Stimulated activated CD8-positive, alpha-beta memory T cell treated with anti-CD3 and anti-CD28 coated beads, Interleukin-15, amount 100 ng/mL, for 48 hours (primary cell): Measurements from ENCODE around the gene CD82.
A peak's percentile ranks its signal among the peaks of the same experiment; 100 is the strongest.

Source experiments
- DNase-seq, 2 donors: peaks; one replicate each; pipeline ENCODE4 v3.0.0-alpha.2; 2020; ENCODE audit warnings: low read depth in 2 of 2

The CD82 gene

DNA sequence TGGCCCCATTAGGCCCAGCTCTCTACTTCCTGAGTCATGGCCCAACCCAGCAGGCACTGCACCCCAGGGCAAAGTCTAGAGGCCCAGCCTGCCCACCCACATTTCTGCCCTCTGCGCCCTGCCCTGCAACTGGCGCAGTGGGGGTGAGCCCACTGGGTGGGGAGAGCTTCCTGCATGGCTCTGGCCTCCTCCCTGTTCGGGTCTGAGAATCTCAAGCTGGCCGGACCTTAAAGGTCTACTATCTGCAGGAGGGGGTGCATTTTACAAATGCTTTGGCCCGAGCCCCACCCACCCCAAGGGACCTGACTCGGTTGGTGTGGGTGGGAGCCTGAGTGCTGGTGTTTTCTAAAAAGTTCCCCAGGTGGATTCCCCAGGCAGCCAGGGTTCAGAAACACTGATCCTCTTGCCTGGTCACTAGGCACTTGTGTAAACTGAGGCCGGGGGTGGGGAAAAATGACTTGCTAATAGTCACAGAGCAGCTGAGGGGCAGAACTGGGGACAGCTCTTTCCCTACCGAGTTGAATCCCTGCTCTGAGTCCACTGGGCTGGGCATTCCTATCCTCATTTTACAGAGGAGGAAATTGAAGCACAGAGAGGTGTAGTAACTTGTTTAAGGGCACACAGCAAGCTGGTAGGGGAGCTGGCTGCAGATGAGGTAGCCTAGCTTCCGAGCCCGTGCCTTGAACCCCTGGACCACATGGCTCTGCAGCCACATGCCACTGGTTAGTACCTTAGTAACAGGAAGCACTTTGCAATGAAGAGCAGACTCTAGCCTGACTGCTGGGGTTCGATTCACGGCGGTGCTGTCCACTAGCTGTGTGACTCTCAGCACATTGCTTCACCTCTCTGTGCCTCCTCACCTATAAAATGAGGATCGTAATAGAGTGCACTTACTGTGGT, 36.3 kb downstream of the CD82 start:
- peak; percentile 28 to 40 for DNase-seq

DNA sequence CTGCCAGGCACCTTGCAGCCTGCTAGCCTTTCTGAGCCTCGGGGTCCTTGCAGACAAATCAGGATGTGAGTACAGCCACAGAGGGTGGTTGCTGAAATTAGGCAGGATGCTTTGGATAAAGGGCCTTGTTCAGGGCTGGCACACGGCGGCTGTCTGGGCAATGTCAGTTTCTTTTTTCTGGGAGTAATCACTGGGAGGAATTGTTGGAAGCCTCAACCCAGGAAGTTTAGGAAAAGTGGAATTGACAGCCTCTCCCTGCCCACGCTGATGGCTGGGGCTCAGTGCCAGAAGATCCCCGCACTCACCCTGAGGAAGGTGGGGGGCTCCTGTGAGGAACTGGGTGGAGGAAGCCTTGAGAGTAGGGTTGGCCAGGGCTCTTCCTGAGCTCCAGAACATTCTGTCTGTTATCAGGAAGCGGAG, 37.4 kb downstream of the CD82 start:
- no peak for DNase-seq

DNA sequence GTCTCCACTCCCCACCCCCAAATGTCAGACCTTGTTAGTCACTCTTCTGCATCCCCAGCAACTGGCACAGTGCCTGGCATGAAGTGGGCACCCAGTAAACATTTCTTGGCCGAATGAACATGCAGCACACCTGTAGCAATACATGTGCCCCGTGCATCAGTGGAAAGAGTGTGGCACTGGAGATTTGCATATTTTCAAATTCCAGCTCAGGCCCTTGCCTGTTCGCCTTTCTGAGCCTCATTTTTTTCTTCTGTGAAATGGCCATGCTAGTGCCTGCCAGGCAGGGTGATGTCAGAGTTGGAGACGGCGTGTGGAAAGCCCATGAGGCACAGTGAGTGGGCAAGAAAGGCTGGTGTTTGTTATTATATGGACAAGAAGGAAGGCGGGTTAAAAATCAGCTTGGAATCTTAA, 38.7 kb downstream of the CD82 start:
- DNase-seq = no peak

DNA sequence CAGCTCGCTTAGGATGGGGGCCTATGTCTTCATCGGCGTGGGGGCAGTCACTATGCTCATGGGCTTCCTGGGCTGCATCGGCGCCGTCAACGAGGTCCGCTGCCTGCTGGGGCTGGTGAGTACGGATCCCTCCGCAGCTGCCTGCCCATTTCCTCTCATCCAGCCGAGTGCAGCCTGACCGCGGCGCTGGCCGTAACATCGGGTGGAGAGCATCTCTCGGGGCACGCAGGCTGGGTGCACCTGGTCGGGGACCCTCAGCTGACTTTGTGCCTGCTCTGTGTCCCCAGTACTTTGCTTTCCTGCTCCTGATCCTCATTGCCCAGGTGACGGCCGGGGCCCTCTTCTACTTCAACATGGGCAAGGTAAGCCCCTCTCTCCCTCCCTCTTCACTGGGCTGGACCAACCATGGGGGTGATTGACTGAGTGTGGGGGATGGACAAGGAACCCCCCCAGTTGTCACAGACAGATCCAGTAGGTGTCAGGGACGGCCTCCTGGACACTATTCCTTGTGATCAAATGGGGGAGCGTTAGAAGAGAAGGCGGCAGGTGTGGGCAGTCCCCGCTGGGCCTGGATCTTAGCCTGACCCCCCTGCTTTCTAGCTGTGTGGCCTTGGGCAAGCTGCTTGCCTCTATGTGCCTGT, 39.7 kb downstream of the CD82 start:
- DNase-seq = no peak

DNA sequence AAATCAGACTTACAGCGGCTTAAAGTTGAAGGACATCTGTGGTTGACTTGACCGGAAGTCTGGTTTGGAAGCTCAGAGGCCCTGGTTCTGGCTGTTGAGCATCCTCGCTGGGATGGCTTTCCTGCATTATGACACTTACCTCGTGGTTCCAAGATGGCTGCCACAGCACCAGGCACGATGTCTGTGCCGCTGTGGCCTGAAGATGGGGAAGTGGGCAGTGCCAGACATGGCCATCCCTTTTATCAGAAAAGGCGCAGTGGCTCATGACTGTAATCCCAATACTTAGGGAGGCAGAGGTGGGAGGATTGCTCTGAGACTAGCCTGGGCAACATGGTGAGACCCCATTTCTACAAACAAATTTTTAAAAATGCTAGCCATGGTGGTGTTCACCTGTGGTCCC, 40.5 kb downstream of the CD82 start:
- DNase-seq = no peak

DNA sequence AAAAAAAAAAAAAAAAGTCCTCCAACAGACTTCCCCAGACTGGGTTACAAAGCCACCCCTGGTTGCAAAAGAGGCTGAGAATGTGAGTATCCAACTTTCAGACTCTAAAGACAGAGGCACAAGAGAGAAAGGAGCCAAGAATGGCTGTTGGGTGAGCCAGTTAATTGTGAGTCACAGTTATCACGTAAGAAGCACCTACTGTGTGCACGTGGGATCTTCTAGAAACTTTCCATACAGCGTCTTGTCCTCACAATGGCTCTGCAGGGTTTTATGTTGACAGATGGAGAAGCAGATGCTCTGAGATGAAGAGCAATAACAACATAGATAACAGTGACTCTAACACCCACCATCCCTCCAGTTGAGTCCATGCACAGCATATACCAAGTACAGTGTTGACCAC, 41.0 kb downstream of the CD82 start:
- no peak for DNase-seq

DNA sequence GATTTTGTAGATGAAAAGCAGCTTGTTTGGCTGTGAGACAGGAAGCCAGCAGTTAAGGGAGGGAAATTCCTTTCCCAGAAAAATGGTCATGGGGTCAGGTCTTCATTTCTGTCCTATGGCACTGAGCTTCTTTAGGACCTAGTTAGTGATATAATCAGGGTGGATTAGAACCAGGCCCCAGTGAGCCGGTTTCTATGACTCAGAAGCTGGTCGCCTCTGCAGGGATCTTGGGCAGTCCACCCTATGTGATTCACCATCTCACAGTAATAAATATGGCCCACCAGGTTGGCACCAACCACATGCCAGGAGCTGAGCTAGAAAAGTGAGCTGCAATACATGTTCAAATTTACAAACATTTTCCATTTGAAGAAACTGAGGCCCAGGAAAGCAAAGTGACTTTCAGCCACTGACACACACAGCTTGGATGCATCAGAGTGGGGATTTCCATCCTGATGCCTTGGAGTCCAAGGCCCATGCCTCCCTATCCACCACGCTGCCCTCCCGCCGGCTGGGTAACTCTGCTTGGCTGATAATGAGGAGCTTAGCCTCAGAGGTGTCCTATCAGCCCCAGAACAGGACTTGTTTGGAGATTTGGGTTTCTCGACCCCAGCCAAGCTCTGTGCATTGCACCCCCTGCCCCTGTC, 42.0 kb downstream of the CD82 start:
- no peak for DNase-seq

DNA sequence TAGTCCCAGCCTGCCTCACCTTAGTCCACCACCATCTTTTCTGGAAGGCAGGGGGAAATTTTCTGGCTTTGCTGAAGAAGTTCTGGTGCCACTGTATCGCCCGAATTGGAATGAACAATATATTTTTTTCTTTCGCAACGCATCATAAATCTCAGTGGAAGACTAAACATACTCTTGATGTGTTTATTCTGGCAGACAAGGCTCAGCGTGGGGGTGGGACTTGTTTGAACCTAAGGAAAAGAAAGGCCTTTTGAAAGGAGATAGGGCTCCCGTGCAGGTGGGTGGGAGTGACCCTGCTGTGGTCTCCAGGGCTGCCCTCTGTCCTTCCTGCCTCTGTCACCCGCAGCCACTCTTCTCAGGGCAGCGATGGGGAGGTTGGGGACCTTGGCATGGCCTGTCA, 42.5 kb downstream of the CD82 start:
- no peak for DNase-seq

DNA sequence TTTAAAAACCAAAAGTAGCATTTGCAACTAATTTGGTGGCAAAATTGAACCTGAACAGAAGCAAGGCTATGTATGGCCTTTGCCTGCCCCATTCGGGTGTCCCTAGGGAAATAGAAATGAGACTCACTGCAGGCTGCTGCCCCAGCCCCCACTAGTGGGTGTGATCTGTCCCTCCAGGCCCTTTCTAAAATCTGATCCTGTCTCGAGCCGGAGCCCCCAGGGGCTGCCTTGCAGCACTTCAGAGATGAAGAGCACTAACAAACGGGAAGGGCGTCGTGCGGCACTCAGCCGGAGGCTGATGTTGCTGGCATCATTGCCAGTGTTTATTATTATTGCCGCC, 43.2 kb downstream of the CD82 start:
- no peak for DNase-seq

DNA sequence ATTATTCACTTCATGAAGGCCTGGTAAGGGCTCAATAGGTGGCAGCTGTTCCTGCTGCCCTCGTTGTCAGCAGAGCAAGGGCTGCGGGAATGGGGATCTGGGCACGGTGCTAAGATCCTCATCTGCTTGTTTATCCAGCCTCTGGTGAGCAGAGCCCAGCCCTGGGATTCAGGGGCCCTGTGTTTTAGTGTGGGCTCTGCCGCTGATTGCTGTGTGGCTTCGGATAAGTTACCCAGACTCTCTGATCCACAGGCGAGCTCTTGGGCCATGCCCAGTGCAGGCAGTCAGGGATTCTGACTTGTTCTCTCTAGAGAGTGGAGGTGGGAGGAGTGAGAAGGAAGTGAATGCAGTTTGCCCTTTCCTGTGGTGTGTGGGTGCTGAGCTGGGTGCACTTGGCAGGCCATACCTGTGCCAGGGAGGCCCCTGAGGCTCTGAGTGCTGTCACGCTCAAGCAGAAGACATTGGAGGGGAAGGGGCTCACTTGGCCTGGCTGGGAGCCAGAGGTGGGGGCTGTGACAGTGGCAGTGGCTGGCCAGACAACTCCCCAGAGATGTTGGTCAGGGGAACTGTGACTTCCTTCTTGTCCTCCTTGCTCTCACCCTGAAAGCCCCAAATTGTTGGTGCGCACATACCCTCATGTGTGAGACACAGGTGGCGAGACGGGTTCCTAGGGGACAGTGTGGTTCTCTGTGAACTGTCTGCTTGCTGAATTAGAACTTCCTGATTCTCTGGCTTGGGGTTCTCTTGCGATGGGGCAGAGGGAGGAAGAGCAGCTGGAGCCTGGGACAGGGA, 43.7 kb downstream of the CD82 start:
- DNase-seq = no peak

DNA sequence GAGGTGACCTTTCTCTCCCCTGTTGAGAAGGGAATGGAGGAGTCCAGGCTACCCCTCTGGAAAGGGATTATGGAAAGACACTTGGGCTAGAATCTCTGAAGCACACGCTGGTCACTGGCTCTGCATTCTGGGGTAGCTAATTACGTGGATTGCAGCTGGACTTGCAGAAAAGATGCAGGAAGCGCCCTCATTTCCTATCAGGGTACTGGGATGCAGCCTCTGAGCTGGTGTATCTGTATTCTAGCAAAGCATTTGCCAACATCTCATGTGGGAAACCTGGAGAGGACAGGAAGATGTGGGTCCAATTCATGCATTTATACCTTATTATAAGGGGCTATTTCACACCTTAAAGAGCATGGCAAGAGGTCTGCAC, 44.3 kb downstream of the CD82 start:
- no peak for DNase-seq

DNA sequence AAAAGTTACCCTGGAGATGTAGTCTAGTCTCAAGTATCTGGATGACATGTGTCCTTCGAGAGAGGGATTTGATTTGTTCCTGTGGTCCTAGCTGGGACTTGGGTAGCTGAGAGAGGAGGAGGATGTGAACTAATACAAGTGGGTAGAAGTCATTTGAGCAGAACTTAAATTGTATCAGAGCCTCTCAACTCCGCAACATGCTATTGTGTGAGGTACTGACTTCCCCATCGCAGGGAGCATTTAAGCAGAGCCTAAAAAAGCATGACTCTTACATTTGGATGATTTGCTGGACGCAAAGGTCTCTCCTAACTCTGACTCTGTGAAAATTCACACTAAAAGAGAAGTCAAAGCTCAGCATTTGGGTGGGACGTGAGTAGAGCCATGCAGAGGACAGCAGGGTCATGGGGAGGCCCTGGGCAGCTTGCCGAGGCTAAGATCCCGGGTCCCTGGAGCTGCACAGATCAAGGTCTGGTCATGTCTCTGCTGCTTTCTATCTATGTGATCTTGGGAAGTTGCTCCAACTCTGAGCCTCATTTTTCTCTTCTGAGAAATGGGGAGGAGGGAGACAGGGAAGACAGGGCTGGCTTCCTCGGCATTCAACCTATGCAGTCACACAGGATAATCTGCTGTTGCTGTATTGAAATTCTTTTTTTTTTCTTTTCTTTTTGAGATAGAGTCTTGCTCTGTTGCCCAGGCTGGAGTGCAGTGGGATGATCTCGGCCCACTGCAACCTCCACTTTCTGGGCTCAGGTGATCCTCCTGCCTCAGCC, 44.9 kb downstream of the CD82 start:
- DNase-seq = no peak

DNA sequence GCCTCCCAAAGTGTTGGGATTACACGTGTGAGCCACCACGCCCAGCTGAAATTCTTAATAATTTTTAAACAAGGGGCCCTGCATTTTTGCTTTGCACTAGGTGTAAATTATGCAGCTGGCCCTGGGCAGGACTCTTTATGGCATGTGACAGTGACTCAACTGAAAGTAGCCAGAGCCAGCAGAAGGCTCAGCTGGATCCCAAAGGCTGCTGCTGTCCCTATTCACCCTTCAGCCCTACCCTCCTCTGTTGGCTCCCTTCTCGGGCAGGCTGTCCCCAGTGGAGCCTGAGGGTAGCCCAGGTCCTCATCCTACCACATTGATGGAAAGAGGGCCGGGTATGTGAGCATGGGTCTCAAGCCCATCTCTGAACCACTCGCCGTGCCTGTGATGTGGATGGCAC, 45.6 kb downstream of the CD82 start:
- no peak for DNase-seq

DNA sequence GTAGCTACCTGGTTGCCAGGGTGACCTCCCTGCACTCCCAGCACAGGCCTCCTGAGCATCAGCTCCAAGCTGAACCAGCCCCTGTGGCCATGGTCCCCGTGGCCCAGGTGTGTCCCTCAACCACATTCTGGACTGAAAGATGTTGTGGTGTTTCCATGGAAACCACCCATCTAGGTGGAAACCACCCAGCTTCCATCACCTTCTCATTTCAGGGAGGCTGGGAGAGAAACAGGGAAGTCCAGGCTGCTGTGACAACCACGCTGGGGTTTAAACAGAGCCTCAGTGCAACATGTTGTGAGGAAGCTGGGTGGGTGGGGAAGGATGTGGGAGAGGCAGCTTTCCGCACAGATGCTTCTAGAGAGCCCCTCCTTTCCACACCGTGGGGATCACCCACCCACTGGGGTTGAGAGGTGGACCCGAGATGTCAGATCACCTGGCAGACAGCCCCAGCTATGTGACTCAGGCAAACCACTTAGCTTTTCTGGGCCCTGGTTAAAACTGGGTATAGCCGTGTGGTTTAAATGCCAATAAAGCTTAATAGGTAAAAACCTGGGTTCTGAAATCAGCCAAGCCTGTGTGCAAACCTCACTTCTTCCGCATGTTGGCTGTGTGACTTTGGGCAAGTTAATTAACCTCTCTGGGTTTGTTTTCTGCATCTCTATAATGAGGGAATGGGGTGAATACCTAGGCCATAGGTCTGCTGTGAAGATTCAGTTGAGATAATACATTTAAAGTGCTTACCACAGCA, 46.4 kb downstream of the CD82 start:
- peak; percentile 59 to 71 for DNase-seq

DNA sequence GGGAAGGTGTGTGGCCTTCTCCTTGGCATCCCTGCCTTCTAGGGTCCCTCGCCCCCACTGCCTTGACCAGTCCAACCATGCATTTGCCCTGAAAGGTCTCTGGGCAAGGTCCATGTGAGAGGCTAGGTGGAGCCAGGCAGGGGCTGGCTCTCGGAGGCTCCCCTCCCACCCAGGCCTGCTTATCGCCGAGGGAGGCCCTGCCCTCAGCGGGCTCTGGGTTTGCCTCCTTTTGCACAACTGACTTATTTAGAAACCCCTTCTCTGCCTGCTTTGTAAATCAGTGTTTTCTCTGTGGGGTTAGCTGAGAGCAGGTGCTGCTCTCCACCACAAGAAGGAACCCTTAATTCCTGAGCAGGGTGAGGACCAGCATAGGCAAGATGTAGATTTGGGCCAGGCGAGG, 47.7 kb downstream of the CD82 start:
- DNase-seq = no peak

DNA sequence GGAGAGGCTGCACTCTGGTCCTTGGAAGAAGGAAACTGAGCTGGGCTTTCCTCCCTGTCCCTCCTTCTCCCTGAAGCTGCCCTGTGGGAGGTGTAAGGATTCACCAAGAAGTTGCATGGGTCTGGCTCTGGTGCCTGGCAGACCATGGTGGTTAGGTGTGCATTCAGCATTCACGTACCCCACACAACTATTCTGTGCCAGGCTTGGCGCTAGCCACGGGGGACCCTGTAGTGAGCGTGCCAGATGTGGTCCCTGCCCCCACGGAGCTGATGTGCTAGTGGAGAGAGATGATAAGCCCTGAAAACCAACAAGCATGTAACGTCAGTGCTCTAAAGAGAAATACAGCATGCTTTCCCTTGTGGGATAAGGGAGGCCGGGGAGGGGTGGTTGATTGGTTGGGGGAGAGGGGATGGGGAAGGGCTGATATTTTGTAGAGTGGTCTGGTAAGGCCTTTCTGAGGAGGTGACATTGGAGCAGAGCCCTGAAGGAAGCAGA, 48.9 kb downstream of the CD82 start:
- no peak for DNase-seq

DNA sequence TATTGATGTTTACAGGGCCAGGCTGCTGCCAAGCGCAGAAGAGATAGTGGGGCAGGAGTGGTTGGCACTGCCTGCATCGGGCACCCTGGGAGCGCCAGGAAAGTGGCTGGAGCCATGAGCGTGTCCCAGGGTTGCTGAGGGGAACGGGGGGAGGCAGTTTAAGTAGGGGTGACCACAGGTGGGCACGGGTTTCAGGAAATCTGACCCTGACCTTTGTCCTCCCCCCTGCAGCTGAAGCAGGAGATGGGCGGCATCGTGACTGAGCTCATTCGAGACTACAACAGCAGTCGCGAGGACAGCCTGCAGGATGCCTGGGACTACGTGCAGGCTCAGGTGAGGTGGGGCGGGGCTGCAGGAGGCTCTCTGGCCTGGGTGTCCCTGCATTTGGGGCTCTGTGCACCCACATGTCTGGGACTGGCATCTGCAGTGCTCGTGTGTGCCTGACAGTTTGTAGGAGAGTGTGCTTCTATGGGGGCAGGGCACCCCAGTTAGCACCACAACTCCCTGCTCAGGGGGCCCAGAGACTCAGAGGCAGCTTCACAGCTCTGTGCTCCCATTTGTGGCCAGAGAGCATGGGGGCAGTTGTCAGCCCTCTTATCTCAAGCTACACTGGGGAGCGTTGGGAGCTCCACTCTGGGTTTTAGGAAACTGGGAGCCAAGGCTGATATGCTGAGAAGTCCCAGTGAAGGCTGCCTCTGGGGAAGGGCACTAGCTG, 49.7 kb downstream of the CD82 start:
- DNase-seq = no peak

DNA sequence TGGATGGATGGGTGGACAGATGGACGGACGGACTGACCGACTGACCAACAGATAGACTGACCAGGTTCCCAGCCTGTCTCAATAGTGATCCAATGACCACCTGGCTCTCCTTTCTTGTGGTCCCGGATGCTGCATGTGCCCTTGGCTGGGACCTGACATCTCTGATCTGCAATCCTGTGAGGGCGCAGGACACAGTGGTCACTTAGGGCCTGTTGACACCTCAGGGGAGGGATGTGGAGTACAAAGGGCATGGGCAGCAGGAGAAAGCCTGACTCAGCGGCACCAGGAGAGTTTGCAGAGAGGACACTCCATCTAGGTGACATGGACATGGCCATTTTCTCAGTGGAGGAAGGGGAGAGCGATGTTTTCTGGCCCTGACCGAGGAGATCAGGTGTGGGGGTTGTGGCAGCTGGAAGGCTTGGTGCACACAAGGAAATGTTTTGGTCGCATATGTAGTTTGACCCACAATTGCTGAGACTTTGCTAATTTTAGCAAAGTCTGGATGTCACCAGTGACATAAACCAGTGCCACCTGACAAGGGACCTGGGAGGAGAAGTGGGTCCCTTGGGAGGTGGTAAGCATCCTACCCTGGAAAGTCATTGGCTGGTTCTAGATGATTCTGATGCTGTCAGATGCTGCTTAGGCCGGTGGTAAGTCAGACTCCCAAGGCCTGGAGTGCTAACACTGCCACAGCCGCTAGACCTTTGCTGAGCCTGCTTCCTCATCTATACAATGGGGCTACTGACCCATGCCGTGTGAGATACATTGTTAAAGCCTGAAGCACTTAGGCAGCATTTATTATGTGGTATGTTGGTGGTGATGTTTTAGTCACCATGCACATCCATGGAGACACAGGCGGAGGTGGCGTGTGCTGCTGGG, 50.7 kb downstream of the CD82 start:
- DNase-seq = no peak
